Activated naive CD8-positive, alpha-beta T cell (primary cell): Measurements from ENCODE around the gene PCBD1.

Experiments used
- H3K27ac Mint-ChIP-seq: one replicate; pipeline ENCODE4 v1.8.0; 2021; ENCODE audit warnings: mixed read lengths
- H3K27me3 Mint-ChIP-seq: one replicate; pipeline ENCODE4 v1.8.0; 2021; ENCODE audit warnings: mixed read lengths
- H3K36me3 Mint-ChIP-seq: one replicate; pipeline ENCODE4 v1.8.0; 2021; ENCODE audit warnings: mixed read lengths
- H3K4me1 Mint-ChIP-seq: one replicate; pipeline ENCODE4 v1.8.0; 2021; ENCODE audit warnings: low read depth, mixed read lengths
- H3K4me3 Mint-ChIP-seq: one replicate; pipeline ENCODE4 v1.8.0; 2021; ENCODE audit warnings: mild to moderate bottlenecking, mixed read lengths
- H3K9me3 Mint-ChIP-seq: one replicate; pipeline ENCODE4 v1.8.0; 2021; ENCODE audit warnings: low read depth, mixed read lengths

The PCBD1 gene

GRCh38 chr10:70898687-70899086 is 10.3 kb upstream of the PCBD1 start:
- no peaks in the 10 kb centered on the region for H3K4me1 Mint-ChIP-seq
- H3K27me3 Mint-ChIP-seq = no peaks in the 10 kb centered on the region
- H3K36me3 Mint-ChIP-seq = no peaks in the 10 kb centered on the region
- no peaks in the 10 kb centered on the region for H3K9me3 Mint-ChIP-seq
- no peak overlapping the region for H3K27ac Mint-ChIP-seq
- H3K4me3 Mint-ChIP-seq = no peak overlapping the region

GRCh38 chr10:70896551-70896950 is 8.2 kb upstream of the PCBD1 start:
- no peak overlapping the region for H3K27ac Mint-ChIP-seq

GRCh38 chr10:70894416-70894815 is 6.1 kb upstream of the PCBD1 start:
- Mint-ChIP-seq H3K27me3 (no peaks in the 10 kb centered on the region), H3K4me3 (no peak overlapping the region), H3K36me3 (no peaks in the 10 kb centered on the region), H3K27ac (no peak overlapping the region), H3K4me1 (peaks cover 4% of the 10 kb centered on the region), H3K9me3 (no peaks in the 10 kb centered on the region)

More at GRCh38 chr10:70896551-70896950, 8.2 kb upstream of the PCBD1 start:
- no peak overlapping the region for H3K4me3 Mint-ChIP-seq
- H3K36me3 Mint-ChIP-seq = no peaks in the 10 kb centered on the region
- H3K9me3 Mint-ChIP-seq = no peaks in the 10 kb centered on the region
- peaks cover 4% of the 10 kb centered on the region for H3K4me1 Mint-ChIP-seq
- H3K27me3 Mint-ChIP-seq = no peaks in the 10 kb centered on the region

GRCh38 chr10:70893227-70894006 is 5.1 kb upstream of the PCBD1 start:
- no peak overlapping the region for H3K4me3 Mint-ChIP-seq
- no peaks in the 10 kb centered on the region for H3K36me3 Mint-ChIP-seq
- no peak overlapping the region for H3K27ac Mint-ChIP-seq
- H3K9me3 Mint-ChIP-seq = no peaks in the 10 kb centered on the region
- peaks cover 12% of the 10 kb centered on the region for H3K4me1 Mint-ChIP-seq
- H3K27me3 Mint-ChIP-seq = no peaks in the 10 kb centered on the region

- no peaks in the 10 kb centered on the region for H3K9me3 Mint-ChIP-seq
- H3K4me3 Mint-ChIP-seq = no peak overlapping the region
- peaks cover 12% of the 10 kb centered on the region for H3K4me1 Mint-ChIP-seq
- H3K36me3 Mint-ChIP-seq = no peaks in the 10 kb centered on the region
- H3K27me3 Mint-ChIP-seq = no peaks in the 10 kb centered on the region
- H3K27ac Mint-ChIP-seq = no peak overlapping the region
Observed at GRCh38 chr10:70892631-70893030, 4.3 kb upstream of the PCBD1 start.

GRCh38 chr10:70891627-70892026 is 3.3 kb upstream of the PCBD1 start:
- Mint-ChIP-seq H3K4me3 (no peak overlapping the region), H3K27me3 (no peaks in the 10 kb centered on the region), H3K27ac (no peak overlapping the region), H3K36me3 (no peaks in the 10 kb centered on the region), H3K9me3 (no peaks in the 10 kb centered on the region), H3K4me1 (peaks cover 16% of the 10 kb centered on the region)

- Mint-ChIP-seq H3K4me3 (no peak overlapping the region), H3K4me1 (peaks cover 16% of the 10 kb centered on the region), H3K27ac (no peak overlapping the region), H3K27me3 (no peaks in the 10 kb centered on the region), H3K36me3 (no peaks in the 10 kb centered on the region), H3K9me3 (no peaks in the 10 kb centered on the region)
Observed at GRCh38 chr10:70890917-70891431, 2.6 kb upstream of the PCBD1 start.

GRCh38 chr10:70889291-70889690 is 926 bp upstream of the PCBD1 start:
- Mint-ChIP-seq H3K36me3 (peaks cover 3% of the 10 kb centered on the region), H3K4me3 (peak overlapping the region; percentile 83), H3K27me3 (no peaks in the 10 kb centered on the region), H3K27ac (no peak overlapping the region), H3K9me3 (no peaks in the 10 kb centered on the region), H3K4me1 (peaks cover 16% of the 10 kb centered on the region)

- peaks cover 3% of the 10 kb centered on the region for H3K36me3 Mint-ChIP-seq
- H3K27ac Mint-ChIP-seq = peak overlapping the region; percentile 64
- H3K27me3 Mint-ChIP-seq = no peaks in the 10 kb centered on the region
- H3K4me3 Mint-ChIP-seq = peak overlapping the region; percentile 76
- H3K9me3 Mint-ChIP-seq = no peaks in the 10 kb centered on the region
- peaks cover 12% of the 10 kb centered on the region for H3K4me1 Mint-ChIP-seq
Observed at GRCh38 chr10:70886921-70887665, 1.3 kb downstream of the PCBD1 start.

- H3K27ac Mint-ChIP-seq = no peak overlapping the region
Observed at GRCh38 chr10:70885931-70886903, 2.1 kb downstream of the PCBD1 start.

GRCh38 chr10:70885481-70885880 is 2.9 kb downstream of the PCBD1 start:
- peaks cover 3% of the 10 kb centered on the region for H3K36me3 Mint-ChIP-seq
- H3K4me1 Mint-ChIP-seq = peaks cover 12% of the 10 kb centered on the region
- H3K9me3 Mint-ChIP-seq = no peaks in the 10 kb centered on the region
- H3K27ac Mint-ChIP-seq = no peak overlapping the region
- no peak overlapping the region for H3K4me3 Mint-ChIP-seq
- H3K27me3 Mint-ChIP-seq = no peaks in the 10 kb centered on the region

More at GRCh38 chr10:70885931-70886903, 2.1 kb downstream of the PCBD1 start:
- Mint-ChIP-seq H3K4me1 (peaks cover 12% of the 10 kb centered on the region), H3K36me3 (peaks cover 3% of the 10 kb centered on the region), H3K4me3 (peak overlapping the region; percentile 10), H3K27me3 (no peaks in the 10 kb centered on the region), H3K9me3 (no peaks in the 10 kb centered on the region)

- Mint-ChIP-seq H3K36me3 (peaks cover 3% of the 10 kb centered on the region), H3K4me3 (no peak overlapping the region), H3K4me1 (peaks cover 15% of the 10 kb centered on the region), H3K9me3 (no peaks in the 10 kb centered on the region), H3K27ac (no peak overlapping the region), H3K27me3 (no peaks in the 10 kb centered on the region)
Observed at GRCh38 chr10:70884741-70885140, 3.6 kb downstream of the PCBD1 start.

- Mint-ChIP-seq H3K27me3 (no peaks in the 10 kb centered on the region), H3K27ac (no peak overlapping the region), H3K4me3 (no peak overlapping the region), H3K4me1 (peaks cover 3% of the 10 kb centered on the region), H3K9me3 (no peaks in the 10 kb centered on the region), H3K36me3 (peaks cover 10% of the 10 kb centered on the region)
Observed at GRCh38 chr10:70880077-70880534, 8.3 kb downstream of the PCBD1 start.

GRCh38 chr10:70879207-70879606 is 9.2 kb downstream of the PCBD1 start:
- Mint-ChIP-seq H3K4me3 (no peak overlapping the region), H3K27ac (no peak overlapping the region), H3K4me1 (peaks cover 3% of the 10 kb centered on the region), H3K9me3 (no peaks in the 10 kb centered on the region), H3K36me3 (peaks cover 7% of the 10 kb centered on the region), H3K27me3 (no peaks in the 10 kb centered on the region)
